Measurements from ENCODE around the gene C12orf56. TPM values are rescaled to one million over a fixed set of nuclear protein-coding genes. Genes with fewer than 3 reads are reported as not detected.
A peak's percentile ranks its signal among the peaks of the same experiment; 100 is the strongest.
"Not testable (repeated sequence)": the region's sequence is repeated elsewhere in the genome, so short reads cannot be mapped to it uniquely, and the experiment has no call there.

C12orf56 gene
- total and polyA plus RNA-seq, 9 of the 15 experiments (the other 6 are each of a cell fraction or from before 2014, with no cell fraction given), result 0.40 to 4.8 (median 1.2) TPM

- TF ChIP-seq BRF2 (IDR thresholded peaks at IDR 0.05; ENCODE audit: borderline replicate concordance, insufficient read depth, insufficient read length), result no peak
- TF ChIP-seq HDAC1 (IDR thresholded peaks at IDR 0.05), result no peak
- TF ChIP-seq CC2D1A (IDR thresholded peaks at IDR 0.05), result no peak
- no peak for TF ChIP-seq CBFB (CRISPR knock-in tag; IDR thresholded peaks at IDR 0.05)
- no peak for TF ChIP-seq JUNB (CRISPR knock-in tag; conservative IDR thresholded peaks at IDR 0.05)
- no peak for TF ChIP-seq ZZZ3 (IDR thresholded peaks at IDR 0.05)
Observed at GRCh38 chr12:64320611-64321010, 69.9 kb downstream of the C12orf56 start (continued).

GRCh38 chr12:64319540-64320225 is 70.9 kb downstream of the C12orf56 start:
- in situ Hi-C loops (cut with MboI), result loop anchor here (5.0 kb wide), 1 partner anchor 52 kb away; no protein-coding TSS in a partner anchor
- H2AFZ ChIP-seq (ENCODE audit: low read depth, low read length), result peak overlapping the region; percentile 86
- H3K27ac ChIP-seq (ENCODE audit: extremely low read depth, low read depth, low read length); H3K36me3 ChIP-seq (ENCODE audit: control insufficient read depth, insufficient read depth, low read length); H4K20me1 ChIP-seq (replicated peaks; ENCODE audit: control insufficient read depth, insufficient read depth, low read length); CTCF ChIA-PET (ENCODE audit: low intra/inter-chr PET ratio); H3K9me3 ChIP-seq (replicated peaks; ENCODE audit: control insufficient read depth, insufficient read depth, low read depth, low read length); H3K4me1 ChIP-seq (replicated peaks in 1 of 2; ENCODE audit: control insufficient read depth in 2 of 2, insufficient read depth in 2 of 2, low read length in 2 of 2); H3K9me1 ChIP-seq (ENCODE audit: control insufficient read depth, insufficient read depth, low read length); FAIRE-seq; H3K79me2 ChIP-seq (ENCODE audit: control insufficient read depth, insufficient read depth, low read length): not testable (repeated sequence)
- peaks cover 0 to 12% of the 10 kb centered on the region in 2 experiments; a peak in 3 of 5 replicates for H3K27me3 ChIP-seq (ENCODE audit: control insufficient read depth in 2 of 2, insufficient read depth in 2 of 2, low read length in 2 of 2)
- H3K4me2 ChIP-seq (ENCODE audit: insufficient read depth, low read length), result peak overlapping the region; percentile 57
- H3K9ac ChIP-seq (ENCODE audit: insufficient read depth in 1 of 2, low read depth in 2 of 2, low read length in 2 of 2), result peak overlapping the region in 1 of 2 experiments; percentile 50; a peak in 1 of 4 replicates
- H3K4me3 ChIP-seq, result peak overlapping the region; percentile 13
- 9% methylated on average over 22 of the region's 23 CpGs for WGBS (ENCODE audit: insufficient coverage, low coverage, missing lambda C conversion rate)
- intact Hi-C loops (cut with micrococcal nuclease), result loop anchor here (5.0 kb wide), 1 partner anchor 47 kb away; no protein-coding TSS in a partner anchor
- TSS peak; percentile 70 for BruUV-seq (replicated peaks)
- DNase-seq (ENCODE audit: extremely low read depth in 1 of 4, low spot score in 3 of 4) (peak in 1 of 4 experiments; percentile 11), ATAC-seq (peak; percentile 60)
- POLR2A ChIA-PET, result interaction anchor here (0.6 to 1.1 kb wide), 3 partner anchors 18 to 298 kb away, joined by 3 read pairs; partner anchors contain the start of gene XPOT
- TF ChIP-seq MAFF (IDR thresholded peaks at IDR 0.05; ENCODE audit: low read length) (0 out of 2 replicates have a peak, but pooled peaks have one; percentile 11), POLR2A (conservative IDR thresholded peaks at IDR 0.05) (0 out of 2 replicates have a peak, but pooled peaks have one; percentile 29), MAFG (tag; conservative IDR thresholded peaks at IDR 0.05) (peak; percentile 94), C11orf30 (IDR thresholded peaks at IDR 0.05; ENCODE audit: low read depth) (peak; percentile 96), ZNF316 (IDR thresholded peaks at IDR 0.05) (peak; percentile 98)

Data from K562 (cell line).